ENCODE data around the gene CAVIN3.

Gene CAVIN3

DNA sequence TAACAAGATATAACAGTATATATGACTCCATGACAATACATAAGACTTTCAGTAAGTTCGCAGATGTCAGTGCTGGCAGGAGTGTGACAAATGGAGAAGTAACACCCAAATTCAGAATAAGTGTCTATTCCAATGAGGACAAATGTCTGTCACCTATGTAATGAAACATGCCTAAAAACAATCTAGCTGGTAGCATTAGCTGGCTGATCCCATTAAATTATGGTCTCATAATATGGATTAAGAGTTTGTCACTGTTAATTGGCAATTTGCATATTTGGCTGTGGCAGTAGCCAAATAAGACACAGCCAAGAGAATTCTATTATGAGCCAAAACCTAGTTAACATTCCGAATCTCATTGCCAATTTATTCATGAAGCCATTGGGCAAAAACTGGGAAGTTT is 30.2 kb upstream of the CAVIN3 start:
- H3K36me3 Mint-ChIP-seq (ENCODE audit: low read depth), result no peaks in the 10 kb centered on the region
- no peak for DNase-seq
- no peak overlapping the region for H3K4me3 Mint-ChIP-seq
- H3K27me3 Mint-ChIP-seq (ENCODE audit: low read depth, poor library complexity), result peaks cover 16% of the 10 kb centered on the region
- H3K27ac Mint-ChIP-seq, result no peak overlapping the region
- no peak for TF ChIP-seq CTCF (IDR thresholded peaks at IDR 0.05)
- H3K9me3 Mint-ChIP-seq, result peaks cover 3% of the 10 kb centered on the region
- H3K4me1 Mint-ChIP-seq, result no peaks in the 10 kb centered on the region

GRCh38 chr11:6350043-6350442 is 29.7 kb upstream of the CAVIN3 start:
- H3K9me3 Mint-ChIP-seq, result peaks cover 3% of the 10 kb centered on the region
- H3K27me3 Mint-ChIP-seq (ENCODE audit: low read depth, poor library complexity), result peaks cover 16% of the 10 kb centered on the region
- DNase-seq, result no peak
- no peaks in the 10 kb centered on the region for H3K36me3 Mint-ChIP-seq (ENCODE audit: low read depth)
- H3K4me3 Mint-ChIP-seq, result no peak overlapping the region
- no peak for TF ChIP-seq CTCF (IDR thresholded peaks at IDR 0.05)
- H3K27ac Mint-ChIP-seq, result no peak overlapping the region
- H3K4me1 Mint-ChIP-seq, result no peaks in the 10 kb centered on the region

DNA sequence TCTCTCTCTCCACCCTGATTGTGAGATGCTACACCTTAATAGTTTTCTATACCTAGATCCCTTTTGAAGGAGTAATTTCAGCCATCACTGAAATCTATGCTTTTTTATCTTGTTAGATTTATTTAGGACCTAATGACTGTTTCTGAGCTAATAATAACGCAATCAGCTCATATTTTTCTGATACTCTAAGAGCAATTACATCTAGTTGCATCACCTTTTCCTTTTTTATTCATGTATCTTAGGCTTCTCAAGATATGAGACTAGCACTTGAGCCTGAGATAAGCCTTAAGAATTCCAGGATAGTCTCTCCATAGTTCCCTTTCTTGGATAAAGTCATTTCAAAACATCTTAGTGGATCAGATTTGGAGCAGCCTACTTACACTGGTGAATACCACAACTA is 25.1 kb upstream of the CAVIN3 start:
- Mint-ChIP-seq H3K4me1 (no peaks in the 10 kb centered on the region), H3K27ac (no peak overlapping the region), H3K36me3 (ENCODE audit: low read depth) (no peaks in the 10 kb centered on the region), H3K9me3 (peaks cover 3% of the 10 kb centered on the region), H3K4me3 (no peak overlapping the region), H3K27me3 (ENCODE audit: low read depth, poor library complexity) (peaks cover 10% of the 10 kb centered on the region)
- no peak for TF ChIP-seq CTCF (IDR thresholded peaks at IDR 0.05)
- no peak for DNase-seq

- H3K27ac Mint-ChIP-seq, result no peak overlapping the region
- peaks cover 8% of the 10 kb centered on the region for H3K27me3 Mint-ChIP-seq (ENCODE audit: low read depth, poor library complexity)
- TF ChIP-seq CTCF (IDR thresholded peaks at IDR 0.05), result no peak
- no peak for DNase-seq
- H3K4me1 Mint-ChIP-seq, result no peaks in the 10 kb centered on the region
- no peaks in the 10 kb centered on the region for H3K36me3 Mint-ChIP-seq (ENCODE audit: low read depth)
- no peak overlapping the region for H3K4me3 Mint-ChIP-seq
- no peaks in the 10 kb centered on the region for H3K9me3 Mint-ChIP-seq
Observed at GRCh38 chr11:6336293-6336692, 16.0 kb upstream of the CAVIN3 start.

- H3K4me3 Mint-ChIP-seq, result no peak overlapping the region
- peaks cover 11% of the 10 kb centered on the region for H3K27me3 Mint-ChIP-seq (ENCODE audit: low read depth, poor library complexity)
- H3K9me3 Mint-ChIP-seq, result no peaks in the 10 kb centered on the region
- H3K4me1 Mint-ChIP-seq, result no peaks in the 10 kb centered on the region
- no peak for TF ChIP-seq CTCF (IDR thresholded peaks at IDR 0.05)
- H3K36me3 Mint-ChIP-seq (ENCODE audit: low read depth), result no peaks in the 10 kb centered on the region
- DNase-seq, result no peak
- H3K27ac Mint-ChIP-seq, result no peak overlapping the region
Observed at GRCh38 chr11:6334806-6335205, 14.5 kb upstream of the CAVIN3 start.

DNA sequence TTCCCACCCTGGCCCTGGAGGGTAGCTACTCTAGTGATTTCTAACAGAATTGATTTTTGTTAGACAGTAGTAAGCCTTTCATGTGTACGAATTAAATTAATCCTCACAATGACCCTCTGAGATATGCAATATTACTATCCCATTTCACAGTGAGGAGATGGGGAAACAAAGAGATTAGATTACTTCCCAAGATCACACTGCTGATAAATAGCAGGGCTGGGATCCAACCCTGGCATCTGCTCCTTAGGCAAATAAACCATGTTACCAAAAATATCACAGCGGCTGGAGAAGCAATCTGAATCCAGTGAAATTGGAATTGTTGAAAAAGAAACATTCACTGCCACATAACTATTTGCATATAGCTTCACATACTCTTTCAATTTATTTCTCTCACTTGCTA is 12.8 kb upstream of the CAVIN3 start:
- DNase-seq, result no peak
- Mint-ChIP-seq H3K27me3 (ENCODE audit: low read depth, poor library complexity) (peaks cover 14% of the 10 kb centered on the region), H3K4me1 (no peaks in the 10 kb centered on the region), H3K36me3 (ENCODE audit: low read depth) (no peaks in the 10 kb centered on the region), H3K27ac (no peak overlapping the region), H3K9me3 (no peaks in the 10 kb centered on the region), H3K4me3 (no peak overlapping the region)
- no peak for TF ChIP-seq CTCF (IDR thresholded peaks at IDR 0.05)

Measured in nephron progenitor cell (in vitro differentiated cells).